ENCODE data around the gene FNIP1.

DNA sequence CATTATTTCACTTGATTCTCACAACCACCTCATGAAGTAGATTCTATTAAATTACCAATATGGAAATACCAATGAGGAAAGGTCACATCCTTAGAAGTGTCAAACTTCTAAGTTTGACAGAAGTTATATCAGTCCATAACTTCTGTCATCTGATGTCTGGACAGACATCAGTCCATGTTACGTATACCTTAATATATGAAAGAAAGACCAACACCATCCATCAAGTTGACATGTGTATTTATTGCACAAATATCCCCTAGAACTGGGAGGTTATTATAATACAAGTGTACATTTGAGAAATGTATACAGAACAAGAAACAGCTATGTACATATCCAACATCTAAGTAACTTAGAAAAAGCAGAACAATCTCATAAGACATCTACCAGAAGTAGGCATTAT is 155.3 kb downstream of the FNIP1 start:
- no peak for TF ChIP-seq EZH2 (IDR thresholded peaks at IDR 0.05; ENCODE audit: insufficient read depth, poor library complexity, severe bottlenecking)
- TF ChIP-seq EZH2phosphoT487 (IDR thresholded peaks at IDR 0.05; ENCODE audit: insufficient read depth, low read depth), result no peak

Data from GM23248 (cell line).